ENCODE data around the gene LRP2BP.

- no peak for TF ChIP-seq CTCF (conservative IDR thresholded peaks at IDR 0.05; ENCODE audit: low read depth, low read length)
- no peak for TF ChIP-seq EZH2 (IDR thresholded peaks at IDR 0.05; ENCODE audit: borderline replicate concordance, low read depth, low read length, poor library complexity, severe bottlenecking)
These were observed 21.7 kb downstream of the LRP2BP start for GRCh38 chr4:185374027-185374426.

Data from A673 (cell line).